Gastroesophageal sphincter (tissue), 4 donors: ENCODE results near the gene PEX19. TPM values are rescaled to one million over a fixed set of nuclear protein-coding genes. Genes with fewer than 3 reads are reported as not detected.

Source experiments
- ATAC-seq: fragments of 150-250 bp; one replicate; pipeline ENCODE4 v1.9.1; 2016; ENCODE audit warnings: mild to moderate bottlenecking, moderate library complexity
- H3K27ac ChIP-seq, 4 donors: fragments of 200-600 bp; sonication (generic) in 3 of 4; 1 replicate in 3 of 4; 2 replicates in 1 of 4; pipeline ENCODE4 v1.5.1; 2016 to 2019
- H3K27me3 ChIP-seq: fragments of 200-600 bp; sonication (generic); one replicate; pipeline ENCODE4 v1.5.1; 2019
- H3K36me3 ChIP-seq, 2 donors: fragments of 200-600 bp; sonication (generic); one replicate each; pipeline ENCODE4 v1.5.1; 2019; ENCODE audit warnings: control low read depth in 1 of 2
- H3K4me1 ChIP-seq, 3 donors: fragments of 200-600 bp; sonication (generic); 1 replicate in 2 of 3; 2 replicates in 1 of 3; pipeline ENCODE4 v1.5.1; 2016 to 2019; ENCODE audit warnings: control low read depth in 2 of 3
- H3K4me3 ChIP-seq, 2 donors: fragments of 200-600 bp; sonication (generic); one replicate each; pipeline ENCODE4 v1.5.1; 2019; ENCODE audit warnings: mild to moderate bottlenecking in 1 of 2, moderate library complexity in 1 of 2
- H3K9me3 ChIP-seq, 3 donors: fragments of 200-600 bp; sonication (generic); one replicate each; pipeline ENCODE4 v1.5.1; 2017 to 2019; ENCODE audit warnings: control low read depth in 2 of 3
- CTCF ChIP-seq, 4 experiments: fragments of 200-600 bp in 2 of 4; fragments of 450-650 bp in 2 of 4; sonication (generic) in 1 of 4; IDR thresholded peaks; one replicate each; pipeline ENCODE4 v1.5.1; 2017 to 2019; ENCODE audit warnings: antibody characterized with exemption in 4 of 4, mild to moderate bottlenecking in 2 of 4, moderate library complexity in 2 of 4
- EP300 ChIP-seq: sonication (generic); formaldehyde crosslinking; IDR thresholded peaks from one replicate; pipeline ENCODE4 v1.6.1; 2017; ENCODE audit warnings: antibody characterized with exemption, mild to moderate bottlenecking
- POLR2A ChIP-seq, 2 donors: fragments of 450-650 bp; IDR thresholded peaks; one replicate each; pipeline ENCODE4 v1.6.1; 2017; ENCODE audit warnings: antibody characterized with exemption in 2 of 2, mild to moderate bottlenecking in 2 of 2, moderate library complexity in 1 of 2
- POLR2AphosphoS5 ChIP-seq: sonication (generic); formaldehyde crosslinking; IDR thresholded peaks from one replicate; pipeline ENCODE4 v1.6.1; 2017; ENCODE audit warnings: antibody characterized with exemption
- WGBS, 2 donors: methylation state at CpG; one replicate each; pipeline ENCODE4 v1.1.5; 2018; ENCODE audit warnings: low coverage in 1 of 2; 5-methylcytosine and 5-hydroxymethylcytosine counted together
- total RNA-seq, 4 donors: library from RNA; depleted of rRNA; stranded (reverse); fragments of >200 nt; gene quantifications; one replicate each; pipeline ENCODE4 v1.1.0, GENCODE V29; 2016

The PEX19 gene
- total RNA-seq, 4 donors from 2014 or later: 50.0 to 96.8 (median 61.1) TPM

GRCh38 chr1:160267284-160267991, 17.5 kb downstream of the PEX19 start:
- no peak overlapping the region for H3K4me3 ChIP-seq
- no peaks in the 10 kb centered on the region for H3K27me3 ChIP-seq
- no peaks in the 10 kb centered on the region for H3K36me3 ChIP-seq
- no peak overlapping the region for H3K27ac ChIP-seq
- no peak for TF ChIP-seq CTCF (IDR thresholded peaks at IDR 0.05)
- no peak for TF ChIP-seq EP300
- no peak for TF ChIP-seq POLR2AphosphoS5
- TF ChIP-seq POLR2A (IDR thresholded peaks at IDR 0.05): no peak
- H3K9me3 ChIP-seq: no peaks in the 10 kb centered on the region
- ATAC-seq: no peak
- 74 to 82% methylated on average over 7 to 9 of the region's 10 CpGs for WGBS, 2 donors
- H3K4me1 ChIP-seq: peaks cover 0 to 6% (median 0%) of the 10 kb centered on the region in 3 donors

DNA sequence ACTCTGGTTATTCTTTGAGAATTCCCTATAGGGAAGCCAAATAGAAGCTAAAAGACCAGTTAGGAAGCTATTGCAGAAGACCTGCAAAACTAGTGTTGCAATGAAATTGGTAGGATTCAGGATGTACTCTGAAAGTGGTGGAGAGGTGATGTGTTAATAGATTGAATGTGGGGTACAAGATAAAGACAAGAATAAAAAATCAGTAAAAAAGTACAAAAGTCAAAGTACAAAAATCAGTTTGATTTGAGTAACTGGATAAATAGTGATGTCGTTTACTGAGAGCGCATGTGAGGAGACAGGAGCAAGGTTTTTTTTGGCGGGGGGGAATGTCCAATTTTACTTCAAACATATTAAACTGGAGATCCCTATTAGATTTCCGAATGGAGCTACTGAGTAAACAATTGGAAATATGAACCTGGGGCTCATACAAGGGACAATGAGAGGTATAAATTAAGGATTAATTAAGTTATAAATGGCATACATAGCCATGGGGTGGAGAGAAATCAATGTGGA, 20.1 kb downstream of the PEX19 start:
- Histone ChIP-seq H3K36me3 (no peaks in the 10 kb centered on the region), H3K27ac (no peak overlapping the region), H3K4me1 (peaks cover 5 to 22% (median 10%) of the 10 kb centered on the region in 3 donors), H3K4me3 (no peak overlapping the region), H3K9me3 (no peaks in the 10 kb centered on the region), H3K27me3 (no peaks in the 10 kb centered on the region)
- TF ChIP-seq POLR2AphosphoS5 (no peak), POLR2A (IDR thresholded peaks at IDR 0.05) (no peak), EP300 (no peak), CTCF (IDR thresholded peaks at IDR 0.05) (no peak)
- 72 to 85% methylated on average over 4 of the region's 4 CpGs for WGBS, 2 donors
- no peak for ATAC-seq

- peak; percentile 99 for ATAC-seq
- Histone ChIP-seq H3K27ac (peak within 1 kb of the TSS; percentile 95 to 98 (median 96)), H3K4me1 (peaks cover 13 to 49% (median 18%) of the 10 kb centered on the region in 3 donors), H3K9me3 (no peaks in the 10 kb centered on the region), H3K4me3 (peak within 1 kb of the TSS; percentile 85 to 91), H3K36me3 (peaks cover 0 to 5% of the 10 kb centered on the region in 2 donors), H3K27me3 (no peaks in the 10 kb centered on the region)
- peak; percentile 93 for TF ChIP-seq POLR2AphosphoS5
- peak; percentile 87 to 90 for TF ChIP-seq POLR2A (IDR thresholded peaks at IDR 0.05)
- TF ChIP-seq CTCF (IDR thresholded peaks at IDR 0.05): no peak
- whole genome bisulfite sequencing, 2 donors: 0% methylated on average over 8 to 14 of the region's 67 CpGs
These were observed 22.8 kb downstream of the PEX19 start, which contains the start of gene DCAF8 for GRCh38 chr1:160261893-160262794. DCAF8 (minus strand) TSS chr1:160262549; CDS start chr1:160244008, 18,541 bp downstream.

- TF ChIP-seq CTCF (IDR thresholded peaks at IDR 0.05): no peak
- TF ChIP-seq POLR2A (IDR thresholded peaks at IDR 0.05): no peak
- TF ChIP-seq EP300: no peak
- TF ChIP-seq POLR2AphosphoS5: peak; percentile 40
- no peak for ATAC-seq
- H3K27ac ChIP-seq: peak overlapping the region; percentile 95 to 98 (median 96)
- 0 to 4% methylated on average over 8 of the region's 8 CpGs for WGBS, 2 donors
- H3K9me3 ChIP-seq: no peaks in the 10 kb centered on the region
- H3K27me3 ChIP-seq: no peaks in the 10 kb centered on the region
- H3K4me3 ChIP-seq: peak overlapping the region; percentile 85 to 91
- H3K4me1 ChIP-seq: peaks cover 18 to 55% (median 18%) of the 10 kb centered on the region in 3 donors
- H3K36me3 ChIP-seq: peaks cover 0 to 5% of the 10 kb centered on the region in 2 donors
These were observed 23.4 kb downstream of the PEX19 start for GRCh38 chr1:160261556-160261892.
